A549 (cell line): ENCODE measurements around the gene TRPC3. TPM values are rescaled to one million over a fixed set of nuclear protein-coding genes. Genes with fewer than 3 reads are reported as not detected.

Experiments used
- ATAC-seq, 2 experiments: fragments of 200-7000 bp in 1 of 2; fragments of >200 bp in 1 of 2; cut with Nextera tagmentation in 1 of 2; cut with Tn5 transposase in 1 of 2; 3 replicates each; pipeline versions ENCODE4 v1.8.0 to v1.9.1; 2018 to 2020; ENCODE audit warnings: mild to moderate bottlenecking in 1 of 2, moderate library complexity in 1 of 2
- CTCF ChIA-PET: fragments of 300-600 bp; sonication (Branson Sonifier 250); formaldehyde crosslinking; extraction: SDS; loops from one replicate; lab custom pipeline; 2021; ENCODE audit warnings: antibody characterized with exemption, inconsistent platforms; lab: Yijun Ruan, JAX
- POLR2A ChIA-PET: fragments of 350-600 bp; formaldehyde crosslinking; extraction: SDS; loops from one replicate; lab custom pipeline; 2021; ENCODE audit warnings: antibody characterized with exemption, inconsistent platforms; lab: Yijun Ruan, JAX
- DNase-seq, 2 experiments: peaks; one replicate each; pipeline versions ENCODE4 v3.0.0 to v3.0.0-alpha.2; 2011 to 2016; ENCODE audit warnings: low read depth in 1 of 2, low spot score in 1 of 2
- FAIRE-seq: peaks from 2 replicates; lab custom pipeline; 2011; peaks lifted over from hg19 to GRCh38; lab: Jason Lieb, UNC
- H3K27ac ChIP-seq, 2 experiments: fragments of >200 bp; sonication (Bioruptor Twin); formaldehyde crosslinking; 3 replicates each; pipeline ENCODE4 v1.5.1; 2016 to 2017
- H3K4me1 ChIP-seq: fragments of >200 bp; sonication (Bioruptor Twin); formaldehyde crosslinking; 3 replicates; pipeline ENCODE4 v1.6.1; 2016
- H3K4me2 ChIP-seq: fragments of >200 bp; sonication (Bioruptor Twin); formaldehyde crosslinking; 3 replicates; pipeline ENCODE4 v1.6.1; 2016
- H3K4me3 ChIP-seq: fragments of >200 bp; sonication (Bioruptor Twin); formaldehyde crosslinking; 3 replicates; pipeline ENCODE4 v1.5.1; 2016
- H3K9me3 ChIP-seq: fragments of >200 bp; sonication (Bioruptor Twin); formaldehyde crosslinking; 3 replicates; pipeline ENCODE4 v1.6.1; 2016
- CBX2 ChIP-seq: fragments of 200-600 bp; sonication (generic); IDR thresholded peaks from 2 replicates; pipeline ENCODE4 v1.6.1; 2016; ENCODE audit warnings: low read depth, mild to moderate bottlenecking, borderline replicate concordance
- CHD2 ChIP-seq: fragments of 150-350 bp; IDR thresholded peaks from 2 replicates; pipeline ENCODE4 v1.6.1; 2014; ENCODE audit warnings: low read length; ENCODE audit not compliant: partially characterized antibody
- CHD4 ChIP-seq: fragments of 200-600 bp; sonication (generic); IDR thresholded peaks from 2 replicates; pipeline ENCODE4 v1.6.1; 2016; ENCODE audit warnings: antibody characterized with exemption, mild to moderate bottlenecking, borderline replicate concordance
- EHF ChIP-seq: fragments of 250-450 bp; sonication (Bioruptor Pico); IDR thresholded peaks from 2 replicates; pipeline ENCODE4 v1.5.0; 2020; ENCODE audit warnings: mild to moderate bottlenecking
- ESRRA ChIP-seq: fragments of 150-350 bp; IDR thresholded peaks from 2 replicates; pipeline ENCODE4 v1.6.1; 2014; ENCODE audit warnings: mild to moderate bottlenecking, low read length, borderline replicate concordance
- FOXS1 ChIP-seq: fragments of 250-450 bp; sonication (Bioruptor Pico); IDR thresholded peaks from 2 replicates; pipeline ENCODE4 v1.5.0; 2020; ENCODE audit warnings: mild to moderate bottlenecking, moderate library complexity
- GATA3 ChIP-seq: IDR thresholded peaks from 2 replicates; pipeline ENCODE4 v1.6.1; 2012; ENCODE audit warnings: borderline replicate concordance
- HES2 ChIP-seq: fragments of >200 bp; sonication (Bioruptor Twin); formaldehyde crosslinking; IDR thresholded peaks from 2 replicates; pipeline ENCODE4 v1.6.1; 2016
- HMGXB4 ChIP-seq: fragments of 250-450 bp; sonication (Bioruptor Pico); IDR thresholded peaks from 2 replicates; pipeline ENCODE4 v1.5.0; 2021; ENCODE audit warnings: mild to moderate bottlenecking, moderate library complexity, borderline replicate concordance
- HOXB5 ChIP-seq: fragments of 250-450 bp; sonication (Bioruptor Pico); IDR thresholded peaks from 2 replicates; pipeline ENCODE4 v1.5.0; 2020; ENCODE audit warnings: mild to moderate bottlenecking, moderate library complexity
- JUN ChIP-seq, 2 experiments: fragments of >200 bp; sonication (Bioruptor Twin); formaldehyde crosslinking; IDR thresholded peaks; 2 replicates in 1 of 2; 3 replicates in 1 of 2; pipeline ENCODE4 v1.6.1; 2016 to 2017
- KDM5A ChIP-seq: fragments of 200-600 bp; sonication (generic); IDR thresholded peaks from 2 replicates; pipeline ENCODE4 v1.6.1; 2016; ENCODE audit warnings: antibody characterized with exemption, mild to moderate bottlenecking
- MAX ChIP-seq: IDR thresholded peaks from 2 replicates; pipeline ENCODE4 v1.6.1; 2012
- NFE2L2 ChIP-seq: fragments of 150-350 bp; conservative IDR thresholded peaks from 2 replicates; pipeline ENCODE4 v1.6.1; 2014; ENCODE audit warnings: low read length
- NR3C1 ChIP-seq: fragments of >200 bp; sonication (Bioruptor Twin); formaldehyde crosslinking; IDR thresholded peaks from 3 replicates; pipeline ENCODE4 v1.6.1; 2017
- POLR2A ChIP-seq: IDR thresholded peaks from 2 replicates; pipeline ENCODE4 v1.6.1; 2012; ENCODE audit warnings: mild to moderate bottlenecking, low read length
- POLR2AphosphoS2 ChIP-seq: conservative IDR thresholded peaks from 2 replicates; pipeline ENCODE4 v1.6.1; 2012; ENCODE audit warnings: low read length, improper control_type of control experiment, inconsistent platforms
- RARB ChIP-seq: fragments of 250-450 bp; sonication (Bioruptor Pico); IDR thresholded peaks from 2 replicates; pipeline ENCODE4 v1.8.0; 2021; ENCODE audit warnings: mild to moderate bottlenecking, moderate library complexity
- REST ChIP-seq: fragments of 200-600 bp; sonication (generic); IDR thresholded peaks from 2 replicates; pipeline ENCODE4 v1.6.1; 2016; ENCODE audit warnings: antibody characterized with exemption, mild to moderate bottlenecking, moderate library complexity
- RNF2 ChIP-seq: fragments of 200-600 bp; sonication (generic); IDR thresholded peaks from 2 replicates; pipeline ENCODE4 v1.6.1; 2016; ENCODE audit warnings: low read depth, mild to moderate bottlenecking, antibody characterized with exemption, moderate library complexity, borderline replicate concordance
- ZNF302 ChIP-seq: fragments of 250-450 bp; sonication (Bioruptor Pico); IDR thresholded peaks from 2 replicates; pipeline ENCODE4 v1.9.0; 2021; ENCODE audit warnings: inconsistent platforms, mild to moderate bottlenecking, moderate library complexity
- ZSCAN20 ChIP-seq: fragments of 250-450 bp; sonication (Bioruptor Pico); IDR thresholded peaks from 2 replicates; pipeline ENCODE4 v1.8.0; 2022; ENCODE audit warnings: mild to moderate bottlenecking, moderate library complexity
- WGBS: methylation state at CpG from one replicate; pipeline ENCODE4 v1.1.6; 2017; ENCODE audit errors: missing lambda C conversion rate; 5-methylcytosine and 5-hydroxymethylcytosine counted together
- polyA plus RNA-seq, 4 experiments: library from polyadenylated mRNA; depleted of rRNA in 3 of 4; stranded (reverse); fragments of >200 nt; fragmentation: RNase III in 1 of 4; extraction: RNeasy Plus Mini Kit Qiagen cat#74134 plus additional on column Dnase treatment in 1 of 4; gene quantifications; 2 replicates in 3 of 4; 3 replicates in 1 of 4; pipeline ENCODE4 v1.2.3, GENCODE V29; 2011 to 2017

Gene TRPC3
- polyA plus RNA-seq, 2 of the 4 experiments (the other 2 are of a cell fraction), result 0.03 to 0.04 TPM

- TF ChIP-seq ZSCAN20, result no peak
- no peak for TF ChIP-seq POLR2A
- no peak for TF ChIP-seq CBX2
- no peak for TF ChIP-seq NR3C1
- no peak for TF ChIP-seq CHD2
- TF ChIP-seq MAX, result no peak
- no peak for TF ChIP-seq HMGXB4 (CRISPR knock-in tag)
- TF ChIP-seq, all 56 proteins: peak for 0
These were observed 53.7 kb downstream of the TRPC3 start (continued) for GRCh38 chr4:121898150-121898549.

- POLR2A ChIA-PET, result no interaction called here
- no peak for ATAC-seq
- Histone ChIP-seq H3K27ac (no peak overlapping the region), H3K4me2 (no peak overlapping the region), H3K4me3 (no peak overlapping the region), H3K9me3 (no peaks in the 10 kb centered on the region), H3K4me1 (no peaks in the 10 kb centered on the region)
- FAIRE-seq, result no peak
- whole genome bisulfite sequencing, result 92% methylated on average over 1 of the region's 1 CpG
- CTCF ChIA-PET, result no interaction called here
- TF ChIP-seq JUN (IDR thresholded peaks at IDR 0.05), result no peak
- no peak for TF ChIP-seq ZSCAN20
- no peak for TF ChIP-seq HES2
- TF ChIP-seq NFE2L2, result peak; percentile 39; the same call in 1 of the 2 replicates
- DNase-seq, result no peak
These were observed 63.7 kb downstream of the TRPC3 start for GRCh38 chr4:121888134-121888533.

- ChIA-PET POLR2A (no interaction called here), CTCF (interaction anchor here (1.7 kb wide), 1 partner anchor 692 kb away, joined by 4 read pairs; no protein-coding TSS in a partner anchor)
- no peak for DNase-seq
- Histone ChIP-seq H3K4me3 (no peak overlapping the region), H3K9me3 (no peaks in the 10 kb centered on the region), H3K4me2 (no peak overlapping the region), H3K4me1 (no peaks in the 10 kb centered on the region), H3K27ac (no peak overlapping the region)
- no peak for TF ChIP-seq HMGXB4 (CRISPR knock-in tag)
- TF ChIP-seq POLR2AphosphoS2, result no peak
- TF ChIP-seq CHD4, result no peak
- no peak for TF ChIP-seq HOXB5 (CRISPR knock-in tag)
- no peak for TF ChIP-seq RNF2
- TF ChIP-seq GATA3, result no peak
- TF ChIP-seq RARB (CRISPR knock-in tag), result no peak
- no peak for TF ChIP-seq ZNF302 (CRISPR knock-in tag)
- no peak for TF ChIP-seq EHF
- no peak for TF ChIP-seq ESRRA
- no peak for TF ChIP-seq NR3C1
- TF ChIP-seq KDM5A, result no peak
- no peak for TF ChIP-seq REST
- no peak for TF ChIP-seq FOXS1 (CRISPR knock-in tag)
- no peak for FAIRE-seq
- 56% methylated on average over 2 of the region's 2 CpGs for WGBS
- no peak for ATAC-seq
These were observed 66.7 kb downstream of the TRPC3 start for GRCh38 chr4:121885115-121885514.
